Measurements from ENCODE around the gene GYPE. TPM values are rescaled to one million over a fixed set of nuclear protein-coding genes. Genes with fewer than 3 reads are reported as not detected.
"Not testable (repeated sequence)": the region's sequence is repeated elsewhere in the genome, so short reads cannot be mapped to it uniquely, and the experiment has no call there.

Gene GYPE
- total RNA-seq, 1 donor from 2014 or later: 2.1 TPM

DNA sequence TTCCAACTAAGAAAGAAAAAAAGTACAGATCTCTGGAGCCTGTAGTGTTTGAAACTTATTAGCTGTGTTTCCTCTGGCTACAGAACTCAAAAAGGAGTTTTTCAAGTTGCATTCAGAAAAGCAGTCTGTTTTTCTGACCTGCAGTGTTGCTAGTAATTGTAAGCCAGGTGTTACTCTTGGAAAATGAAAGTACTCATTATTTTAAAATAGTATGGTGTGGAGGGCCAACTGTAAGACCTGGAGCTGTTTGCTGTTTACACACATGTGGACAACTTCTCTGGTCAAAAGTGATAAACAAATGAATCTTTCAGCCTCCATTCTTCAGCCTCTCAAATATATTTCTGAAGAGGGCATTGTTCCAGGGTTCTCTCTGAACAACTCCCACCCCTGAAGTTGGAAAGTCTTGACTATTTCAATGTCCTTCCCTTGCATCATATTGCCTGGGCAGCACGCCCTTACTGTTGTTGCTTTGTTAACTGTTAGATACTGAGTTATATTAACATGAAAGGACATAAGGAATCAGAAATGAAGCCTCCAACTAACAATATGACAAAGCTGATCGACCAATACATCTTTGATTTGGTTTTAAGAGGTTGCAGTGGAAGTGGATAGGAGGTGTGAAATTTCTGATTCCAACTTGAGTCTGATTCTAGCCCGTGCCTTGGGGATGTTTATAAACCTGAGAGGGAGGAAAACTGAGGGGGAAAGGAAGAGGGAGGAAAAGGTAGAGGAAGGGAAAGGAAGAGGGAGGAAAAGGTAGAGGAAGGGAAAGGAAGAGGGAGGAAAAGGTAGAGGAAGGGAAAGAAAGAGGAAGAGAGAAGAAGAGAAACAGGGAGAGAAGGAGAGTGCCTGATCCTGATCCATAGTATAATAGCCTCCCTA, 62.5 kb downstream of the GYPE start:
- H3K27ac ChIP-seq (ENCODE audit: low read depth, low read length); H3K4me1 ChIP-seq (ENCODE audit: control insufficient read depth in 3 of 3, insufficient read depth in 3 of 3, low read length in 3 of 3); H3K4me3 ChIP-seq (ENCODE audit: low read length in 3 of 3); H3K9me3 ChIP-seq (ENCODE audit: control insufficient read depth in 3 of 3, low read length in 3 of 3); H3K27me3 ChIP-seq (ENCODE audit: control insufficient read depth in 3 of 3, insufficient read depth in 3 of 3, low read length in 3 of 3); H3K9ac ChIP-seq (ENCODE audit: low read depth in 1 of 3, low read length in 3 of 3); H3K36me3 ChIP-seq (ENCODE audit: control insufficient read depth in 3 of 3, insufficient read depth in 3 of 3, low read length in 3 of 3): not testable (repeated sequence)

DNA sequence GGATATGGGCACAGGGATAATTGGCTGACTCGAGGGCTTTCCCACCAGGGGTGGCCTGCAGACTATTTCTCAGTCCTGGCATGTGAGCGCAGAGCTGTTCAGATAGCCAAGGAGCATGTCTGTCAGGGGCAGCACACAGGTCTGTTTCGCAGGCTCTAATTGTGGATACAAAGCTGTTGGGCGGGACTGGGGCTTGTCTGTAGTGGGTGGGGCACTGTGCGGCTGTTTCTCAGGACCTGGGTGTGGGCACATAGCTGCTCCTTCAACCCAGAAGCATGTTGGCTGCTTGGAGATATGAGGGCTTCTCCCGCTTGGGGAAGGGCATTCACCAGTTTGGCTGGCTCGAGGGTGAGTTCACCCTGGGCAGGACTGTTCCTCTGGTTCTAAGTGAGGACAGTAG, 65.9 kb downstream of the GYPE start:
- H3K9ac ChIP-seq (ENCODE audit: low read depth in 1 of 3, low read length in 3 of 3); H3K36me3 ChIP-seq (ENCODE audit: control insufficient read depth in 3 of 3, insufficient read depth in 3 of 3, low read length in 3 of 3); H3K4me3 ChIP-seq (ENCODE audit: low read length in 3 of 3); H3K27me3 ChIP-seq (ENCODE audit: control insufficient read depth in 3 of 3, insufficient read depth in 3 of 3, low read length in 3 of 3); H3K27ac ChIP-seq (ENCODE audit: low read depth, low read length); H3K9me3 ChIP-seq (ENCODE audit: control insufficient read depth in 3 of 3, low read length in 3 of 3); H3K4me1 ChIP-seq (ENCODE audit: control insufficient read depth in 3 of 3, insufficient read depth in 3 of 3, low read length in 3 of 3): not testable (repeated sequence)

- H3K27ac ChIP-seq (ENCODE audit: low read depth, low read length); H3K27me3 ChIP-seq (ENCODE audit: control insufficient read depth in 3 of 3, insufficient read depth in 3 of 3, low read length in 3 of 3); H3K9ac ChIP-seq (ENCODE audit: low read depth in 1 of 3, low read length in 3 of 3); H3K4me1 ChIP-seq (ENCODE audit: control insufficient read depth in 3 of 3, insufficient read depth in 3 of 3, low read length in 3 of 3); H3K4me3 ChIP-seq (ENCODE audit: low read length in 3 of 3); H3K36me3 ChIP-seq (ENCODE audit: control insufficient read depth in 3 of 3, insufficient read depth in 3 of 3, low read length in 3 of 3); H3K9me3 ChIP-seq (ENCODE audit: control insufficient read depth in 3 of 3, low read length in 3 of 3): not testable (repeated sequence)
Observed at GRCh38 chr4:143834196-143834595, 71.2 kb downstream of the GYPE start.

- not testable (repeated sequence) for H3K4me3 ChIP-seq (ENCODE audit: low read length in 3 of 3); H3K9ac ChIP-seq (ENCODE audit: low read depth in 1 of 3, low read length in 3 of 3); H3K4me1 ChIP-seq (ENCODE audit: control insufficient read depth in 3 of 3, insufficient read depth in 3 of 3, low read length in 3 of 3); H3K27me3 ChIP-seq (ENCODE audit: control insufficient read depth in 3 of 3, insufficient read depth in 3 of 3, low read length in 3 of 3); H3K27ac ChIP-seq (ENCODE audit: low read depth, low read length); H3K36me3 ChIP-seq (ENCODE audit: control insufficient read depth in 3 of 3, insufficient read depth in 3 of 3, low read length in 3 of 3); H3K9me3 ChIP-seq (ENCODE audit: control insufficient read depth in 3 of 3, low read length in 3 of 3)
Observed at GRCh38 chr4:143833676-143834075, 71.7 kb downstream of the GYPE start.

- H3K9ac ChIP-seq (ENCODE audit: low read depth in 1 of 3, low read length in 3 of 3); H3K4me1 ChIP-seq (ENCODE audit: control insufficient read depth in 3 of 3, insufficient read depth in 3 of 3, low read length in 3 of 3); H3K4me3 ChIP-seq (ENCODE audit: low read length in 3 of 3); H3K9me3 ChIP-seq (ENCODE audit: control insufficient read depth in 3 of 3, low read length in 3 of 3); H3K36me3 ChIP-seq (ENCODE audit: control insufficient read depth in 3 of 3, insufficient read depth in 3 of 3, low read length in 3 of 3); H3K27ac ChIP-seq (ENCODE audit: low read depth, low read length); H3K27me3 ChIP-seq (ENCODE audit: control insufficient read depth in 3 of 3, insufficient read depth in 3 of 3, low read length in 3 of 3): not testable (repeated sequence)
Observed at GRCh38 chr4:143830576-143830975, 74.8 kb downstream of the GYPE start.

- not testable (repeated sequence) for H3K27me3 ChIP-seq (ENCODE audit: control insufficient read depth in 3 of 3, insufficient read depth in 3 of 3, low read length in 3 of 3)
Observed at GRCh38 chr4:143829239-143829620, 76.1 kb downstream of the GYPE start.

More at GRCh38 chr4:143829239-143829620, 76.1 kb downstream of the GYPE start:
- H3K4me3 ChIP-seq (ENCODE audit: low read length in 3 of 3); H3K36me3 ChIP-seq (ENCODE audit: control insufficient read depth in 3 of 3, insufficient read depth in 3 of 3, low read length in 3 of 3); H3K9me3 ChIP-seq (ENCODE audit: control insufficient read depth in 3 of 3, low read length in 3 of 3); H3K9ac ChIP-seq (ENCODE audit: low read depth in 1 of 3, low read length in 3 of 3); H3K4me1 ChIP-seq (ENCODE audit: control insufficient read depth in 3 of 3, insufficient read depth in 3 of 3, low read length in 3 of 3); H3K27ac ChIP-seq (ENCODE audit: low read depth, low read length): not testable (repeated sequence)

Other genes with a start within 250 kb of the GYPE start
- gene FREM3, start 204.9 kb downstream of the GYPE start, total RNA-seq: under 0.01 TPM
- gene GYPB, start 113.8 kb upstream of the GYPE start, total RNA-seq: 30.3 TPM
- 14.1 TPM for gene GYPA, start 235.2 kb upstream of the GYPE start, total RNA-seq

All from skeletal muscle tissue (tissue), 4 donors.